Frontal cortex (tissue), 4 donors: ENCODE data around the gene GDAP1L1. TPM values are rescaled to one million over a fixed set of nuclear protein-coding genes. Genes with fewer than 3 reads are reported as not detected.

Experiments
- DNase-seq, 2 donors: peaks; one replicate each; pipeline ENCODE4 v3.0.0; 2012; ENCODE audit warnings: low spot score in 2 of 2
- FAIRE-seq: peaks from 2 replicates; lab custom pipeline; 2012; peaks lifted over from hg19 to GRCh38; lab: Jason Lieb, UNC
- total RNA-seq: library from RNA; depleted of rRNA; stranded (reverse); fragments of >200 nt; gene quantifications from one replicate; pipeline ENCODE4 v1.2.3, GENCODE V29; 2014
- donor health status: control.
- donor health status: control.
- donor health status: control.

The GDAP1L1 gene
- total RNA-seq, 1 donor from 2014 or later = 131 TPM

DNA sequence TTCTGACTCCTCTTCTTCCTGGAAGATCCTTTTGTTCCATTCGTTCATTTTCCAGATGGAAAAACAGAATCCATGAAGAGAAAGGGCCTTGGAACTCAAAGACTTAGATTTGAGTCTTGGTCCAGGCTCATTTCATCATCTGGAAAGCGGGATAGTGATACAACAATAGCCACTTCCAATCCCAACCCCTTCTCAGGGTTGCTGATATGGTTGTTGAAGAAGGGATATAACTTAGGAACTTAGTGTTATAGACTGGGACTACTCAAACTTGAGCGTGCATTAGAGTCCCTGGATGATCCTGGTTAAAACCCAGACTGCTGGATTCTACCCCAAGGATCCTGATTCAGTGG, 1.3 kb downstream of the GDAP1L1 start:
- DNase-seq (no peak), FAIRE-seq (no peak)

DNA sequence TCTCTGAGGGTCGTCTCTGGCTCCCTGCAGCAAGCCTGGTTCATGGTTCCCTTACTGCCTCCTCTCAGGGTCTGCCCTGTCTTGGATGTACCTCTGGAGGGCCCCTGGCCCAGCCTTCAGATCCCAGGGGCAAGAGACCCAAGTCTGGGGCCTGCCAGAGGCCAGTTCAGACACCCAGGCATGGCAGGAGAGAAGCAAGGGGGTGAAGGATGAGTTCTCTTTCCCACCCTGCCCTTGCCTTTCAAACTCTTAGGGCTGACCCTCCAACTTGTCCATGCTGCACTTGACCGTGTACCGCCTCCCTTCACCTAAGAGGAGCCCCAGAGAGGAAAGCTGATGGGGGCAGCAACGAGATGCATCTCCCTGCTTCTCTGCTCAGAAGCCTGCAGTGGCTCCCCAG, 4.2 kb downstream of the GDAP1L1 start:
- no peak for DNase-seq
- FAIRE-seq = no peak

DNA sequence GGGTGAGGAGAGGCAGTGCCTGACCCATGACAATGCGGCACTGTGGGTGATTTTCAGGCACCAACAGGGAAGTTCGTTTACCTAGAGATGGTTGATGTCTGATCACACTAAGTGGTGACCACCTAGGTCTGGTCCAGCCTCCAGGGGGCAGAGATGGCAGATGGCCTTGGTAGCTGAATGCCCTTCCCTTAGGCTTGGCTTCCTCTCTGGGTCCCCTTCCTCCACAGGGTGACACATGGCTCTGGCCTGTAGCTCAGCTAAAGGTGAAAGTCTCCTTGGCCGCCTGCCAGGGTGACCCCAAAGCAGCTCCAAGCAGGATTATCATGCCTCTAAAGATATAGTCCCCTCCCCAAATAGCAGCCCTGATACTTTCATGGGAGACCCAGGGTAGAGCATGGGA, 6.4 kb downstream of the GDAP1L1 start:
- DNase-seq = no peak
- FAIRE-seq = no peak

DNA sequence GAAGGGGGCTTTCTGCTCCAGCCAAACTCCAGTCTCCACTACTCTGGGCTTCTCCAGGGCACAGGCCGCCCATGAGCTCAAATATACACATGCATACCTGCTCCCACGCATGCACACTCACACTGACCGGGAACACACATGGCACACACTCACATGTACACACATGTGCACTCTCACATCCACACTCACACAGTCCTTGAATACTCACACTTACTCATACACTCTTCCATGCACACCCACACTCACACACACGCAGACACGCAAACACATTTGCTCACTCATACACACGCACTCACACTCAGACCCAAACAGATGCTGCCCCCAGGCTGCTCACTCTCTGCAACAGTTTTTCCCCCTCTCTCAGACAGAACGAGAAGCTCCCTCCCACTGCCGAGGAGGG, 7.0 kb downstream of the GDAP1L1 start:
- peak in 1 of 2 donors; percentile 27 for DNase-seq
- no peak for FAIRE-seq

DNA sequence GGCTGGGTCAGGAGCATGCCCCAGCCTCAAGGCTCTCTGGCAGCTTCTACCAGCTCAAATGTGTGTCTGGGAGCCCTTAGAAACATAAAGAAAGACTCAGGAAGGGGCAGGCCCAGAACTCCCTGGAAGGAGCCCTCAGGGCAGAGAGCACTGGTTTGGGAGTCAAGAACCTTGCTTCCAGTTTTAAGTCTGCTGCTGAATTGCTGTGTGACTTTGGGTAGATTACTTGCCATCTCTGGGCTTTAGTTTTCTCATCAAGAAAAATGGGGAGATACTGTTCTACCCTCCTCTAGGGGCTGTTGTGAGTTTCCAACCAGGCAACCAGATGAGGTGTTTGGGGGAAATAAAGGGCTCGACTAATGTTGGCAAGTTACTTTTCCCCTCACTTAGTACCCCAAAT, 8.8 kb downstream of the GDAP1L1 start:
- DNase-seq (no peak), FAIRE-seq (no peak)

DNA sequence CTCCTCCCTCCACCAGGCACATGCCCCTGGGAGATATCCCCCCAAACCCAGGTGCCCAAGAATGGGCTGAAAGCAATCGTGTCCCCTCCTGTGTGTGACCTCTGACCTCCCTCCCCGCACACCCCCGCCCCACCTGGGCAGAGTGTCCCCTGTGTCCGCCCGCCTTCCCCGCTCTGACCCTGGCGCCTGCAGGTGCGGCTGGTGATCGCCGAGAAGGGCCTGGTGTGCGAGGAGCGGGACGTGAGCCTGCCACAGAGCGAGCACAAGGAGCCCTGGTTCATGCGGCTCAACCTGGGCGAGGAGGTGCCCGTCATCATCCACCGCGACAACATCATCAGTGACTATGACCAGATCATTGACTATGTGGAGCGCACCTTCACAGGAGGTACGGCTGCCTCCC, 9.9 kb downstream of the GDAP1L1 start:
- DNase-seq = no peak

DNA sequence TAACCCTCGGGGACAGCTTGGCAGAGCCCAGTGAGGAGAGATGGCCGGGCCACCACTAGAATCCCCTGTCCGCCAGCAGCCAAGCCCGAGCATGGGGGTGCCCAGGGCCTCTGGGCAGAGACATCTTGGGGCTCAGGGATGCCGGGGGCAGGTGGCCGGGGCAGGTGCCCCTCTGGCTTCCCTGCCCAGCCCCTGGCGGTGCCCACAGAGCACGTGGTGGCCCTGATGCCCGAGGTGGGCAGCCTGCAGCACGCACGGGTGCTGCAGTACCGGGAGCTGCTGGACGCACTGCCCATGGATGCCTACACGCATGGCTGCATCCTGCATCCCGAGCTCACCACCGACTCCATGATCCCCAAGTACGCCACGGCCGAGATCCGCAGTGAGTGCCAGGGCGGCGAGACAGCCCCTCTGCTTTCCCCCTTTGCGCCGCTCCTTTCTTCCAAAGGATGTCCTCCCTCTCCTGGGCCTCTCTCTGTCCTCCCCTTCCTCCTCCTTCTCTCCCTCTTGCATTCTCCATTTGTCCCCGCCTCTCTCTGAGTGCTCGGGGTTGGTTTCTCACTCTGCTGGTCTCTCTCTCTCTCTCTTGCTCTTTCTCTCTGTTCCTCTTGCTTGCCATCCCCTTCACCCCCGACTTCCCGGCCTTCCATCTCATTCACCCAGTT, 11.2 kb downstream of the GDAP1L1 start:
- no peak for FAIRE-seq
- DNase-seq = no peak

More for the DNA sequence above, 9.9 kb downstream of the GDAP1L1 start:
- FAIRE-seq = no peak

DNA sequence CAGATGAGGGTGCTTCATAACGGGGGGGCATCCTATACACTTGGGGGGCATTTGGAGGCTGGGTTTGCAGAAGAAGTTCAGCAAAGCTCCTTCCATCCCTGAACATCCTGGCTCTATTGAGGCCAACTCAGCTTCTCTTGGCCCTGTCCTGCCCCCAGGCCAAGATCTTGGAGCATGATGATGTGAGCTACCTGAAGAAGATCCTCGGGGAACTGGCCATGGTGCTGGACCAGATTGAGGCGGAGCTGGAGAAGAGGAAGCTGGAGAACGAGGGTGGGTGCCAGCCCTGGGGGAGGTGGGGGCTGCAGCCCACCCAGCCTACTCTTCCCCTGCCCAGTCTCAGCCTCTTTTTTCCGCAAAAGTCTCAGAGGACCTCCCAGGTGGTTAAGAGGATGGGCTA, 17.2 kb downstream of the GDAP1L1 start:
- no peak for FAIRE-seq
- DNase-seq = no peak

DNA sequence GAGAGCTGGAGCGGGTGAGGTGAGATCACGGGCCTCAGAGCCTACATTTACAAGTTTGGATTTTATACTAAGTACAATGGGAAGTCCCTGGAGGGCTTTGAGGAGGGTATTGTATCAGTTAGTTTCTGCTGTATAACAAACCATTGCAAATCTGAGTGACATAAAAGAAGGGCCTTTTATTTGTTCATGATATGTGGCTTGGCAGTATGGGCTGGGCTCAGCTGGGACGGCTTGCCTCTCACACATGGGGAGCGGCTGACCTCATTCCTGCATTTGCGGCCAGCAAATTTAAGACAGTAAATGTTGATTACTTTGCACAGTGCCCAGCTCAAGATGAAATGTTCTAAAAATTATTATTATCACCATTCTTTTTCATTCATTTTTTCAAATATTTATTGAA, 21.7 kb downstream of the GDAP1L1 start:
- FAIRE-seq (no peak), DNase-seq (no peak)

DNA sequence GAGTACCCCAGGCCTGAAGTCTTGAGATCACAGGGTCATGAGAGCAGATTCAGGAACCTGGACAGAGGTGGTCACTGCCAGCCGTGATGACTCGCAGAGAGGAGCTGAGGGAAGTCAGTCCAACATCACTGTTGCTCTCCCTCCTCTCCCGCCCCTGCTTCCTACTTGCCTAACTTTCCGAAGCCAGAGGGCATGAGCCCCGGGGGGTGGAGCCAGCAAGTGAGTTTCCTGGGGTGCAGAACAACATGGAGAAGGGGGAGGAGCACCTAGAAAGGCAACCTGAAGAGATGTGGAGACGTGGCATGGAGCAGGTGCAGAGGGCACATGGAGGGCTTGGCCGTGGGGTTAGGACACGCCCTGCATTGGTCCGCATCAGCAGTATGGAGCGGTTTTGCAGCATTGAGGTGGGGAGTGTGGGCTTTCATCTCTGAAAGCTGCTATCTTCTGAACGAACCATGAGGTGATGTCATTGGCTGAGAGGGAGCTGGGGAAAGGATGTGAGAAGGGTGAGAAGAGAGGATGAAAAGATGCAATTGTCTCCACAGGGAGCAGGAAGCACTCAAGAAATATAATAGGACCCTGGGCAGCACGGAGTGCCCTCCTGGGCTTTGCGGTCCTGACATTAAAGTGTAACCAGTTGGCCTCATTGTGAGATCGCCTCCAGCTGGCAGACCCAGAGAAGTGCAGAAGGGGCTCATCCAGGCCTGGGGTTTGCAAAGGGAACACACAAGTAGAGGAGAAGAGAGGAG, 25.0 kb downstream of the GDAP1L1 start:
- FAIRE-seq = no peak
- DNase-seq = no peak

DNA sequence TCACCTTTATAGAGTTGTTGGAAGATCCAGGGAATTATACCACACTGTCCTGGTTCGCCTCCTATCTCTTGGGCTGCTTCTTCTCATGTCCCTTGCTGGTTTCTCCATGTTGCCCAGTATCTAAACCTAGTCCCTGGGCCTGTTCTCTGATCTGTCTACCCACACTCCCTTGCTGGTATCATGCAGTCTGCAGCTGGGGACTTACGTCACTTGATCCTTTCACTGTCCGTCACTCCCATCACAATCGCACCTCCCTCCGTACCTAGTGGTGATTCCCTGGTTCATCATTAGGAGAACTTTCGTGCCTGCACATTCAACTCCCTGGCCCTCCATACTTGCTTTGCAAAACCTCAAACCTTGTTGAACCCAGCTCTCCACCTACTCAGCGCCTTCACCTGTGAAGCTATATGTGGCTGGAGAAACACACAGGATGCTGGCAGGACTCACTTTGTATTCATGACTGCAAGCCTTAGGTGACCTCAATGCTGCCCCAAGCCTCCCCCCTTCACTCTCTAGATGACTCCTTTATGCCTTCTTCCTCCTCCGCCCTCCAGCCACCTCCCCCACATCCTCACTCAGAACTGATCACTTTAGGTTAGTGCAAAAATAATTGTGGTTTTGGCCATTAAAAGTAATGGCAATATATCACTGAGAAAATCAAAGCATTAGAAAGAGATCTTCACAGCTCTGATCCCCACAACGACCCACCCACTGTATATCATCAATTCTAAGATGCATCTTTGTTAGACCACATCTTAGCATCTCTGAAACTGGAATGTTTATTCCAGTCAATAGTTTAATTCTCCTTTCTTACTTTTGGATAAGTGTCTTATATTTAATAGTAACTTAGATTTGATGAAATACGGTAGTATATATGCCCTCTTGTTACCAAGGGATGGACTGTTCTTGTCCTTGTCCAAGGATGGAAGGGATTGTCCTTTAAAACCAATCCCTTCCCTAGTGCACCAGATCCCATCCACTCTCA, 26.4 kb downstream of the GDAP1L1 start:
- DNase-seq (no peak), FAIRE-seq (no peak)

DNA sequence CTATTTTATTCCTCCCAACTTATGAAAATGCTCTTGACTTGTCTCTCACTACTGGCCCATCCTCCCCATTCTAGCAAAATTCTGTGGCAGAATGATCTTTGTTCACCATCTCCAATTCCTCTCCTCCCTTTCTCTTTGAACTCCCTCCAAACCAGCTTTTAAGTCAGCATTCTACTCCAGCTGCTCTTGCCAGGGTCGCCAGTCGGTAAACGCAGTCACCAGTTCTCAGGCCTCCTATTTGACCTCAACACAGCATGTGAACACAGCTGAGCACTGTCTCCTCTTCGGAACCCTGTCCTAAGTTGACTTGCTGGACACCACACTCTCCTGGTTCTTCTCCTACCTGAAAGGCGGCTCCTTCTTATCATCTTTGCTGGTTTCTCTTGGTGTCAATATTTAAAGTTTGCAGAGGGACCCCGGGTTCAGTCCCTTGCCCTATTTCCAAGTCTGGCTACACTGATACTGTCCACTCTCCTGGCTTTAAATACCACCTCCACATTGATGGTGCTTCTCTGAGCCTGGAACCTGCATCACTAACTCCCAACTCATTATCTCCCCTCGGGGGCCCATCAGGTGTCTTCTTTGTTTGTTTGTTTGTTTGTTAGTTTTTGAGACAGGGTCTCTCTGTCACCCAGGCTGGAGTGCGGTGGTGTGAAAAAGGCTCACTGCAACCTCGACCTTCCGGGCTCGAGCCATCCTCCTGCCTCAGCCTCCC, 27.4 kb downstream of the GDAP1L1 start:
- FAIRE-seq (no peak), DNase-seq (no peak)

DNA sequence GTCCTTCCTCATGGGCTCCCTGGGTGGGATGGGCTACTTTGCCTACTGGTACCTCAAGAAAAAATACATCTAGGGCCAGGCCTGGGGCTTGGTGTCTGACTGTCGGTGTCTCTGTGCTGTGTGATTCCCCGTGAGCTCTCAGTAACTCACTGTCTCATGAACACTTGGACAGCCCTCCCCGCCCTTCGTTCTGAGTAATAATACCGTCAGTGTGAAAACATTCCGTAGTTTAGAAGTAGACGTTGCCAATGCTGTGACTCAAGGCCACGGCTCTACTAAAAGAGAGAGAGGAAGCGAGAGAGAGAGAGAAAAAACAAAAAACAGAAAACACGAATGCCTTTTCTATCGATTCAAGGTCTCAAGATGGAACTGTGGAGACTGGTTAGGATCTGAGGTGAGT, 32.1 kb downstream of the GDAP1L1 start:
- no peak for FAIRE-seq
- no peak for DNase-seq

DNA sequence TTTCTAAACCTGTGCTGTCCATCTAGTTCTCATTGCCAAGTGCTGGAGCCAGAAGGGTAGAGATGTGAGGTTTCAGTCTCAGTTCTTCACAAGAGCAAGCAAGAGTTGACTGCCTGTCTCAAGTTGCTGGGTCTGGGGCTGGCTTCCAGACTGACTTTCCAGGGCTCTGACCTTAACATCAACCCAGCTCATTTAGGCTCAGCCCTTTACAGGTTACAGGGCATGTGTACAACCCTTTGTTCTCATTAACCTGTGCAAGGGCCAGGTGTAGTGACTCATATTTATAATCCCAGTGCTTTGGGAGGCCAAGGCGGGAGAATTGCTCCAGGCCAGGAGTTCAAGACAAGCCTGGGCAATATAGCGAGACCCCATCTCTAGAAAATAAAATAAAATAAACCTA, 33.3 kb downstream of the GDAP1L1 start:
- DNase-seq (no peak), FAIRE-seq (no peak)

DNA sequence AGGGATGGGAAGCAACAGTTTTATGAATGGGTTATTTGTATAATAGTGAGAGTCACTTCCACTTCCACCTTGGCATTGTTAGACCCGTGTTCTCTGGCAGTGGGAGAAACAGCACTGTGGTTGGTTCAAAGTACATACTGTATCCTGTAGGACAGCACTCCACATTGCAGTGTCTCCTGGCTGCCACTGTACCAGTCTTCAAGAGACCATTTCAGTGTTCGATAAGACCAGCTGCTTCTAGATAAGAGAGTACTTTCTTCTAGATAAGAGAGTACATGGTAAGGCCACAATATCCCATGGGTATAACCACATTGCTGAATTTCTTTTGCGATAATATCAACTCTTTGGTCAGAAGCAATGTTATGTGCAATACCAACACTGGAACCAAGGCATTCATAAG, 35.1 kb downstream of the GDAP1L1 start:
- DNase-seq = no peak
- no peak for FAIRE-seq

DNA sequence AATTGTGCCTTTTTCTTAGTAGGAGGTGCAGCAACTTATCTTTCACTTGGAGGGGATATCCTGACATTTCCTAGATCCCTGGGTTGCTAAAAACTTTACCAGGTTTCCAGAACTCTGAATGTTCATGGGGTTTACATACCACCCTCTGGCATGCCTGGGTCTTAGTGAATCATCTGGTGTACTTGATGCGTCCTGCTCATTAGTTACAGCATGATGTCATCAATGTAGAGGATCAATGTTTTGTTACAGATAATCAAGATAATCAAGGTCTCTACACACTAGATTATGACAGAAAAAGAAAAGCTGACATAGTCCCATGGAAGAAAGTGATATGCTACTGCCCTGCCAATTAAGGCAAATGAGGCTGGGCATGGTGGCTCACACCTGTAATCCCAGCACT, 36.9 kb downstream of the GDAP1L1 start:
- DNase-seq (no peak), FAIRE-seq (no peak)

DNA sequence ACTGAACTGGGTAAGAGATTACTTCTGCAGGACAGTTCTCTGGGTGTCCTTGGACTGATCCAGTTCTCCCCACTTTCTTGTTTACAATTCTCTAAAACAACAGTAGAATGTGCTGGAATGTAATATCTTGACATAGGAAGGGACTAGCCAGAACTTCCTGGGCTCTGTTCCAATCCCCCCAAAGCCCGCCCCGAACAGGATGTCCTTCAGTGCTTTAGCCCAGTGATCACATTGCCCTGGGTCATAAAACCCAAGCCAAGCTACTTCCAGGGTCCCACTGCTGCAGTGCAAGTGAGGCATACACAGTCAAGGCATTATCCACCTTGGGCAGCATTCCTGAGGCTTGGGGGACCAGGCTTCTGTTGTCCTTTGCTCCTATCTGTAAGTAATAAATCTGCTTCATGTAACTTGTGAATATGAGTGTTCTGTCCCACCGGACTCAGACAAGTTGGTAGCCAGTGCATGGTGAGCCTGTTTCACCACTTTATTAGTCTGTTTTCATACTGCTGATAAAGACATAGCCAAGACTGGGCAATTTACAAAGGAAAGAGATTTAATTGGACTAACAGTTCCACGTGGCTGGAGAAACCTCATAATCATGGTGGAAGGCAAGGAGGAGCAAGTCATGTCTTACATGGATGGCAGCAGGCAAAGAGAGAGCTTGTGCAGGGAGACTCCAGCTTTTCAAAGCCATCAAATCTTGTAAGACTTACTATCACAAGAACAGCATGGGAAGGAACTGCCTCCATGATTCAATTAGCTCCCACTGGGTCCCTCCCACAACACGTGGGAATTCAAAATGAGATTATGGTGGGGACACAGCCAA, 40.4 kb downstream of the GDAP1L1 start:
- FAIRE-seq = no peak

DNA sequence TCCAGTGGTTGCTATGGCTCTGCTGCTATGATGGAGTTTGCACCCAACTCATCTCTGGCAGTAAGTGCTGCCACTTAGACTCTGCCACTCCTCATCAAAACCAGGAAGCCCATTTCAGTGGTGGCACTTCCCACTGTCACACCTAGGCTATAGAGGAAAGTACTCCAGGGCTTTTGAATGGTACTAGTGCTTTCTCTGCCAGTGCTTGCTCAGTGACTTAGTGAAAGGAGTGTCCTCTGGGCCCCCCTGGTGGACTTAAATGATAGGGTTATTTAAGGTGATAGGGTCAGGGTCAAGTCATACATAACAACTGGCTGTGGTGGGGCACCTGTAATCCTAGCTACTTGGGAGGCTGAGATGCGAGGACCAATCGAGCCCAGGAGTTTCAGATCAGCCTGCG, 41.1 kb downstream of the GDAP1L1 start:
- DNase-seq = no peak
- no peak for FAIRE-seq

More for the DNA sequence above, 40.4 kb downstream of the GDAP1L1 start:
- DNase-seq = no peak

DNA sequence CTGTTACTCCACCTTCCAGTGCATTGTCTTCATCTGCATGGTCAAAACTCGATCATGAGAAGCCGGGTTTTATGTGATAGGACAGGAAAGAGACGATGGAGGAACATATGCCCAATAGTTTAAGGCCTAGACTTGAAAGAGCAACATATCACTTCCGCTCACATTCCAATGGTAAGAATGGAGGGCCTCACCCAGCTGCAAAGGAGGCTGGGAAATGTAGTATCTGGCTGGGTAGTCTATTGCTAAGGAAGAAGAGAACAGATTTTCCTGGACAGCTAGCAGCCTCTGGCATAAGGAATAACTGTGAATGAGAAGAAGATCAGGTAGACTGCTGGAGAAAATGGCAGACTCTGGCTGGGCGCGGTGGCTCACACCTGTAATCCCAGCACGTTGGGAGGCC, 44.6 kb downstream of the GDAP1L1 start:
- DNase-seq = no peak
- no peak for FAIRE-seq
